ENCODE measurements around the gene RABAC1. TPM values are rescaled to one million over a fixed set of nuclear protein-coding genes. Genes with fewer than 3 reads are reported as not detected.

Gene RABAC1
- total and polyA plus RNA-seq, 2 of the 8 experiments (the other 6 are each of a cell fraction or from before 2014, with no cell fraction given): 124 to 439 TPM

DNA sequence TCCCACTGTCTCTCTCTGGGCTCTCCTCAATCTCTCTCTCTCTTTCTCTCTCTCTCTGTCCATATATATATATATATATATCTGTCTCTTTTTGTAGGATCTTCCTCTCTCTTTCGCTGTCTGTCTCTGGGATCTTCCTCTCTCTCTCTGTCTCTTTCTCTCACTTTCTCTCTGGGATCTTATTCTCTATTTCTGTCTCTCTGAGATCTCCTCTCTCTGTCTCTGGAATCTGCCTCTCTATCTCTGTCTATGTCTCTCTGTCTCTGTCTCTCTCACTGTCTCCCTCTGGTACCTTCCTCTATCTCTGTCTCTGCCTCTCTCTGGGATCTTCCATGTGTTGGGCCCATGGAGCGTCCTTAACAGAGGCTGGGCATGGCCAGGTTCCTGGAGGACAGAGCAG is 31.5 kb upstream of the RABAC1 start (continued):
- no peak for TF ChIP-seq CHD7 (IDR thresholded peaks at IDR 0.05; ENCODE audit: insufficient replicate concordance, low read length)
- no peak for TF ChIP-seq KDM4A (IDR thresholded peaks at IDR 0.05; ENCODE audit: low read depth, low read length, severe bottlenecking)
- no peak for TF ChIP-seq CTCF (IDR thresholded peaks at IDR 0.05; ENCODE audit: control extremely low read depth in 1 of 3, insufficient read depth in 1 of 3, low read depth in 1 of 3, low read length in 3 of 3)
- no peak for TF ChIP-seq HDAC6 (IDR thresholded peaks at IDR 0.05; ENCODE audit: low read depth, low read length)
- TF ChIP-seq NANOG (IDR thresholded peaks at IDR 0.05; ENCODE audit: insufficient read depth, low read depth, low read length, poor library complexity, severe bottlenecking): no peak
- TF ChIP-seq CBX8 (IDR thresholded peaks at IDR 0.05; ENCODE audit: borderline replicate concordance, low read depth, low read length): no peak
- TF ChIP-seq CHD1 (IDR thresholded peaks at IDR 0.05; ENCODE audit: low read depth, low read length): no peak
- TF ChIP-seq POU5F1 (IDR thresholded peaks at IDR 0.05; ENCODE audit: low read depth, low read length): no peak
- no peak for TF ChIP-seq SAP30 (IDR thresholded peaks at IDR 0.05; ENCODE audit: insufficient read depth, insufficient replicate concordance, low read length)

All from H1 (cell line).